ENCODE measurements around the gene DIS3L2.
"Not testable (repeated sequence)": the region's sequence is repeated elsewhere in the genome, so short reads cannot be mapped to it uniquely, and the experiment has no call there.

Gene DIS3L2

GRCh38 chr2:232364806-232365594 lies 403.5 kb downstream of the DIS3L2 start:
- peaks cover 16 to 21% of the 10 kb centered on the region in 2 donors for H3K4me1 Mint-ChIP-seq
- H3K9me3 Mint-ChIP-seq, H3K27me3 Mint-ChIP-seq, DNase-seq, H3K36me3 Mint-ChIP-seq: not testable (repeated sequence)
- peak overlapping the region in 1 of 2 donors; percentile 39 for H3K4me3 Mint-ChIP-seq
- peak overlapping the region; percentile 65 for H3K27ac Mint-ChIP-seq
- peak; percentile 5 to 13 for ATAC-seq (replicated peaks)

DNA sequence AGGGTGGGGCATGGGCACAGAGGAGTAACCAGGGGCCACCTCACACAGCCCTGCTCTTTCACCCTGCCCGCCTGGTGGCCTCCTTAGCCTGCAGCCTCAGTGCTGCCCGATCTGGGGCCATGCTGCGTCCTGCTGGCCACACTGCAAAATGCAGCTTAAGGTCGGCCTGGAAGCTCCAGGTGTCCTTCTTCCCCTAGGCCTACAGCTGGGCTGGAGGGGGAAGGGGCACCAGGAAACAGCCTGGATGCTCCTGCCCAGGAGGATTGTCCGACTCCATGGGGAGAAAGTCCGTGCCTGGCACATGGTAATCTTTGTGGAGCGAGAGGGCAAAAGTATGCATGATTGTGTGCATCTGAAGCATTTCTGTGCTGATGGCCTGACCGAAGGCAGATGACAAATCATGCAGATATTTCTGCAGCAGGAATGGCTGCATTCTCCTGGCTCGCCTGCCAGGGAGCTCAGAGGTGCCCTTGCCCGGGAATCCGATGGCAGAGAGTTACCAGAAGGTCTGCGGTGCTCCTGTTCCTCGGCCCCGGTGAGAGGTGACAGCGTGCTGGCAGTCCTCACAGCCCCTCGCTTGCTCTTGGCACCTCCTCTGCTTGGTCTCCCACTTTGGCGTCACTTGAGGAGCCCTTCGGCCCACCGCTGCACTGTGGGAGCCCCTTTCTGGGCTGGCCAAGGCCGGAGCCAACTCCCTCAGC lies 404.3 kb downstream of the DIS3L2 start:
- H3K4me3 Mint-ChIP-seq: no peak overlapping the region
- no peak overlapping the region for H3K27ac Mint-ChIP-seq
- H3K27me3 Mint-ChIP-seq: peaks cover 6 to 7% of the 10 kb centered on the region in 2 donors
- DNase-seq (no peak), ATAC-seq (replicated peaks) (peak; percentile 77 to 81)
- H3K4me1 Mint-ChIP-seq: peaks cover 16 to 21% of the 10 kb centered on the region in 2 donors
- peaks cover 7 to 8% of the 10 kb centered on the region in 2 donors for H3K9me3 Mint-ChIP-seq
- peaks cover 0 to 8% of the 10 kb centered on the region in 2 donors for H3K36me3 Mint-ChIP-seq

DNA sequence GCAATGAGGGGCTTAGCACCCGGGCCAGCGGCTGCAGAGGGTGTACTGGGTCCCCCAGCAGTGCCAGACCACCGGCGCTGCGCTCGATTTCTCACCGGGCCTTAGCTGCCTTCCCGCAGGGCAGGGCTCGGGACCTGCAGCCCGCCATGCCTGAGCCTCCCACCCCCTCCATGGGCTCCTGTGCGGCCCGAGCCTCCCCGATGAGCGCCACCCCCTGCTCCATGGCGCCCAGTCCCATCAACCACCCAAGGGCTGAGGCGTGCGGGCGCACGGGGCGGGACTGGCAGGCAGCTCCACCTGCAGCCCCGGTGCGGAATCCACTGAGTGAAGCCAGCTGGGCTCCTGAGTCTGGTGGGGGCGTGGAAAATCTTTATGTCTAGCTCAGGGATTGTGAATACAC lies 404.9 kb downstream of the DIS3L2 start:
- not testable (repeated sequence) for ATAC-seq (replicated peaks); H3K27me3 Mint-ChIP-seq; DNase-seq; H3K36me3 Mint-ChIP-seq; H3K27ac Mint-ChIP-seq; H3K9me3 Mint-ChIP-seq; H3K4me3 Mint-ChIP-seq
- peaks cover 16 to 21% of the 10 kb centered on the region in 2 donors for H3K4me1 Mint-ChIP-seq

DNA sequence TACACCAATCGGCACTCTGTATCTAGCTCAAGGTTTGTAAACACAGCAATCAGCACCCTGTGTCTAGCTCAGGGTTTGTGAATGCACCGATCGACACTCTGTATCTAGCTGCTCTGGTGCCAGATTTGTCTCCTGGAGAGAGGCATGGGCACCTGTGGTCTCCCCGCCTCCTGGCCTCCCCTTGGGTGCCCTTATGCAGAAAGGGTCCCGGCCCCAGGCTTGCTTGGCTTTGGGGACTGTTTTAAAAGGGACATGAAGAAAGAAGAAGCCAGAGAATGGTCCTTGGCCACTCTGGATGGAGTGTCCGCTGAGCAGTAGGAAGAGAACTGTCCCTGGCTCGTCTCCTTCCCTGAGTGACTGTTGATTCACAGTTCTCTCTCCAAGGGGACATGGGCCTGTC lies 405.5 kb downstream of the DIS3L2 start:
- Mint-ChIP-seq H3K4me1 (peaks cover 19 to 21% of the 10 kb centered on the region in 2 donors), H3K36me3 (peaks cover 0 to 5% of the 10 kb centered on the region in 2 donors), H3K4me3 (no peak overlapping the region), H3K9me3 (peaks cover 5% of the 10 kb centered on the region in 2 donors), H3K27ac (no peak overlapping the region), H3K27me3 (peaks cover 6 to 7% of the 10 kb centered on the region in 2 donors)
- DNase-seq: no peak
- ATAC-seq (replicated peaks): no peak

DNA sequence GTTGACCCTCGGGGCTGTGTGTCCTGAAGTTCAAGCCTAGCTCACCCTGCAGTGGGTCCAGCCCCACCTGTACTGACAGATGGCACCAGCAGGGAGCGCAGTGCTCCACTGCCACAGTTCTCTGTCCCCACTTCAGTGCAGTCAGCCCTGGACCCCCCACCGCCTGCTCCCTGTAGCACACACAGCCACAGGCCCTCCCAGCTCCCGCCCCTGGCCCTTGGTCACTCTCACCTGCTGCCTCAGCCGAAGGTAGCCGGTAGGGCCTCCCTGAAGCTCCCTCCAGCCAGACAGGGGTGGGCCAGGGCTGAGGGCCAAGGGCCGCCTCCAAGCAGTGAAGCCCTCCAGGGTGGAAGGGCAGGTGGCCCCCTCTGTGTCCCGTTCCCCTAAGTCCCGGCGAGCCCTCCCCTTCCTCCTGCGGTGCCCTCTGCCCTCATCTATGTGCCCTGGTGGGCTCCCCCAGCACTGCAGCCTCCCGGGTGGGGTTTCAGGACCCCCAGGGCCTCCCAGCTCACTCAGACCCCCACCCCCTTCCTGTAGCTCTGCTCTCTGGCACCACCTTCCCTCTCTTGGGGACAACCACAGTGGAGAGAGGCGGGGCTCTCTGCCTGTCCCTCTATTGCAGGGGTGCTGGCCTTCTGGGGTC lies 406.2 kb downstream of the DIS3L2 start:
- DNase-seq (no peak), ATAC-seq (replicated peaks) (no peak)
- no peaks in the 10 kb centered on the region for H3K9me3 Mint-ChIP-seq
- peaks cover 6 to 7% of the 10 kb centered on the region in 2 donors for H3K27me3 Mint-ChIP-seq
- H3K4me3 Mint-ChIP-seq: no peak overlapping the region
- H3K36me3 Mint-ChIP-seq: no peaks in the 10 kb centered on the region
- H3K4me1 Mint-ChIP-seq: peaks cover 19 to 21% of the 10 kb centered on the region in 2 donors
- no peak overlapping the region for H3K27ac Mint-ChIP-seq

DNA sequence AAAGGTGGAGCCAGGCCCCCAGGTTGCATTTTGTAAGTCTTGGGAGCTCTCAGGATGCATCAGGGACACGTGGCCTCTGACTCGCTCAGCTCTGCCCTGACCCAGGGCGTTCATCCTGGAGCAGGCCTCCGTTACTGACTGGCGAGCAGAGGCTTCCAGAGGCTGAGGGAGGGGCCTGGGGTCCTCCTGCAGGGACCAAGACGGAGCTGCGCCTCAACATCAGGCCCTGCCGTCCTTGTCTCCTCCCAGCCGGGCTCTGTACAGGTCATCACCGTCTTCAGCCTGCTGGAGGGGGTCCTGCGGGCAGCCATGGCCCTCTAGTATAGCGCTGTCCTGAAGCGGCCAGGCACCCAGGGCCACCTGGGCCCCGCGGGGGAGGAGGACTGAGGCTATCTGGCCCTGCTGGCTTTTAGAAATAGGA lies 406.8 kb downstream of the DIS3L2 start:
- DNase-seq: no peak
- peaks cover 19 to 21% of the 10 kb centered on the region in 2 donors for H3K4me1 Mint-ChIP-seq
- H3K36me3 Mint-ChIP-seq: no peaks in the 10 kb centered on the region
- H3K9me3 Mint-ChIP-seq: no peaks in the 10 kb centered on the region
- no peak overlapping the region for H3K27ac Mint-ChIP-seq
- no peak for ATAC-seq (replicated peaks)
- no peak overlapping the region for H3K4me3 Mint-ChIP-seq
- peaks cover 6 to 7% of the 10 kb centered on the region in 2 donors for H3K27me3 Mint-ChIP-seq

DNA sequence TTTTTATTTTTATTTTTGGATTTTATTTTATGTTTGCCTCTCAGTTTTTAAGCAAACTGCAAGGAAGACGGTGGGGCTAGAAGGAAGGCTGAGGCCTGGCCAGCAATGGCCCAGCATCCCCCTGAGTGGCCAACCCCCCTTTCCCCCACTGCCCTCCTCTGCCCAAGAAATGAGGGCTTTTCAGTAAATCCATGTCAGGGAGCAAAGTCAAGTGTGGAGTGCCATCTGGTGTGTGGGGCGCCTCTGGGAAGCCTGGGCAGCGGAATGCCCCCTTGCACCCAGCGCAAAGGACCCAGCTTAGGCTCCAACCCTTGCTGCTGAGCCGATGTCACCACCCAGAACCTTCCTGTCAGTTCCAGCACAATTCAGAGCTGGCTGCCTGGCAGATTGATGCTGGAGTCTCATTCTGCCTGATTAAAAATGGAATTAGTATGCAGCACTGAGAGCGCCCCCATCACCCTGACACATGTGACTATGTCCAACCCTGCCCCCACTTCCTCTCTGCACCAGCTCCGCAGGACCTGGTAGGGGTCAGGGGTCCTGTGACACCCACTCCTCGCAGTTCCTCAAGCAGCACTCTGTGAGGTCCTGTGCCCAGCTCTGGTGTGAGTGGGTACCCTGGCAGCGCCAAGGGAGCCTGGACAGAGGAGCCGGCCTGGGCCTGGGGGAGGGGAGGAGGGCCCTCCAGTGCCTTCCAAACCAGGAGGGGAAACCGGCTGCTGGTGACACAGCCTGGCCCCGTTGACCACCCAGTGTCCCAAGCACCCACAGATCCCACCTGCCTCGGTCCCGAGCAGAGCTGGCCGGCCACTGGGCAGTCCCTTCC lies 407.8 kb downstream of the DIS3L2 start:
- no peak overlapping the region for H3K4me3 Mint-ChIP-seq
- no peak overlapping the region for H3K27ac Mint-ChIP-seq
- peaks cover 11 to 13% of the 10 kb centered on the region in 2 donors for H3K4me1 Mint-ChIP-seq
- DNase-seq (no peak), ATAC-seq (replicated peaks) (no peak)
- peaks cover 6 to 7% of the 10 kb centered on the region in 2 donors for H3K27me3 Mint-ChIP-seq
- no peaks in the 10 kb centered on the region for H3K36me3 Mint-ChIP-seq
- no peaks in the 10 kb centered on the region for H3K9me3 Mint-ChIP-seq

DNA sequence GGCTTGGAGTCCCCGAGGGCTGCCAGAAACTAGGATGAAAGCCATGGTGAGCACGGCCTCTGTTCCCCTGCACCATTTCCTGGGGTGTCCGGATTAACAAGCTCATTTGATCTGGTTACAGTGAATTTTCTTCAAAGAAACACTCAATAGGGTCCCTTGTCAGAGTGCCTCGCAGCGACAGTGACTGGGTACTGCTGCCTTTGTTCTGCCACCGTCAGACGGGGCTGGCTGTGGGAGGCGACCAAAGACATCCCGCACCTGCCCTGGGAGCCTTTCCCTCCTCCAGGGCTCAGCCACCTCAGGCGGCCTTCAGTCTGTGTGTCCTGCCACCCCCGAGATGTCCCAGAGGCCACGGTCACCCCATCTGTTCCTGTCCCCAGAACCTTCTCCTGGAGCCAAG lies 408.5 kb downstream of the DIS3L2 start:
- not testable (repeated sequence) for H3K27ac Mint-ChIP-seq; H3K4me1 Mint-ChIP-seq; DNase-seq; H3K36me3 Mint-ChIP-seq; H3K9me3 Mint-ChIP-seq; H3K27me3 Mint-ChIP-seq; H3K4me3 Mint-ChIP-seq; ATAC-seq (replicated peaks)

- Mint-ChIP-seq H3K9me3 (no peaks in the 10 kb centered on the region), H3K4me3 (no peak overlapping the region), H3K4me1 (peaks cover 0 to 6% of the 10 kb centered on the region in 2 donors), H3K27ac (no peak overlapping the region), H3K36me3 (no peaks in the 10 kb centered on the region), H3K27me3 (no peaks in the 10 kb centered on the region)
- DNase-seq (no peak), ATAC-seq (replicated peaks) (no peak)
Observed at GRCh38 chr2:232372231-232373208, 411.0 kb downstream of the DIS3L2 start.

- Mint-ChIP-seq H3K27me3 (peaks cover 0 to 3% of the 10 kb centered on the region in 2 donors), H3K4me1 (peaks cover 0 to 5% of the 10 kb centered on the region in 2 donors), H3K36me3 (no peaks in the 10 kb centered on the region), H3K27ac (peak overlapping the region; percentile 10), H3K4me3 (no peak overlapping the region), H3K9me3 (no peaks in the 10 kb centered on the region)
- ATAC-seq (replicated peaks): no peak
- DNase-seq: no peak
Observed at GRCh38 chr2:232374356-232374755, 412.8 kb downstream of the DIS3L2 start.

DNA sequence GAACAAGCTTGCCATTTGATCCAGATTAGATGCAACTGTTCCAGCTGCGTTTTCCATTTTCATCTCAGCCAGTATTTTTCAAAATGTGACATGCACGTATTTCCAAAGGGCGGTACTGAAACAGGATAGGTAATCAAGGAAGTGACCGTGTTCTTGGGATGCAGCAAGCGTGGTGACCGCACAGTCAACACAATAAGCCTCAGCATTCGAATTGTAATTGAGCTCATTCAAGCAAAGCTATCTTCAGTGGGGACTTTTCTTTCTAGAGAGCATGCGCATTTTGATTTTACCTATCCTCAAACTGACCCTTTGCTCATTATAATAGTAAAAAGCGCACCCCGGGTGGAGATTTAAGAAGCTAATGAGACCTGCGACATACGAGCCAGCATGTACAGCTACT lies 413.7 kb downstream of the DIS3L2 start:
- Mint-ChIP-seq H3K4me3 (no peak overlapping the region), H3K36me3 (no peaks in the 10 kb centered on the region), H3K27ac (no peak overlapping the region), H3K9me3 (no peaks in the 10 kb centered on the region), H3K27me3 (peaks cover 5 to 9% of the 10 kb centered on the region in 2 donors), H3K4me1 (peaks cover 0 to 9% of the 10 kb centered on the region in 2 donors)
- DNase-seq (no peak), ATAC-seq (replicated peaks) (no peak)

DNA sequence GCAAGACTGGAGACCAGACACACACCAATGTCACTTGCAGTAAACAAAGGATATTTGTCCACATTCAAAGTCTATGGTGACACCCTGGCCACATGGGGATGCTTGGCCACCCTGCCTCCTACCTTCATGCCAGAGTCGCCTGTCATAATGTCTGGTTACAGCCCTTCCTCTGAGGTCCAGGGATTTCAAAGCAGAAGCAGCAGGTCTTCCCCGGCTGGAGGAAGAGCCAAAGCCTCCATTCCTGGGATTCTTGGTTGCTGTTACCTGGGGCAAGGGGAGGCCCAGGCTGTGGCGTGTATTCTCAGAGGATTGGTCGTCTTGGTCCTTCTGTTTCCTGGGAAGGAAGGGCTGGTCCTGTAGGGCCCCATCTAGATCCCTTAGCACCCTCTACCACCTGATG lies 414.7 kb downstream of the DIS3L2 start:
- Mint-ChIP-seq H3K36me3 (no peaks in the 10 kb centered on the region), H3K4me1 (peaks cover 0 to 9% of the 10 kb centered on the region in 2 donors), H3K4me3 (no peak overlapping the region), H3K27ac (no peak overlapping the region), H3K9me3 (no peaks in the 10 kb centered on the region), H3K27me3 (peaks cover 5 to 9% of the 10 kb centered on the region in 2 donors)
- no peak for ATAC-seq (replicated peaks)
- no peak for DNase-seq

- peaks cover 3 to 8% of the 10 kb centered on the region in 2 donors for H3K4me1 Mint-ChIP-seq
- DNase-seq: no peak
- H3K36me3 Mint-ChIP-seq: no peaks in the 10 kb centered on the region
- peaks cover 6 to 14% of the 10 kb centered on the region in 2 donors for H3K27me3 Mint-ChIP-seq
- H3K27ac Mint-ChIP-seq: no peak overlapping the region
- H3K4me3 Mint-ChIP-seq: no peak overlapping the region
- H3K9me3 Mint-ChIP-seq: no peaks in the 10 kb centered on the region
- ATAC-seq (replicated peaks): no peak
Observed at GRCh38 chr2:232376713-232377112, 415.2 kb downstream of the DIS3L2 start.
